Measurements from ENCODE around the gene FOLR3. TPM values are rescaled to one million over a fixed set of nuclear protein-coding genes. Genes with fewer than 3 reads are reported as not detected.
"Not testable (repeated sequence)": the region's sequence is repeated elsewhere in the genome, so short reads cannot be mapped to it uniquely, and the experiment has no call there.

Gene FOLR3
- polyA plus RNA-seq (ENCODE audit: insufficient read length): 0.61 TPM

- not testable (repeated sequence) for DNase-seq
Measured at GRCh38 chr11:72135473-72135872, at the start of gene FOLR3. Gene FOLR3 (plus strand): TSS chr11:72135725. CDS start chr11:72135953, 228 bp downstream.

DNA sequence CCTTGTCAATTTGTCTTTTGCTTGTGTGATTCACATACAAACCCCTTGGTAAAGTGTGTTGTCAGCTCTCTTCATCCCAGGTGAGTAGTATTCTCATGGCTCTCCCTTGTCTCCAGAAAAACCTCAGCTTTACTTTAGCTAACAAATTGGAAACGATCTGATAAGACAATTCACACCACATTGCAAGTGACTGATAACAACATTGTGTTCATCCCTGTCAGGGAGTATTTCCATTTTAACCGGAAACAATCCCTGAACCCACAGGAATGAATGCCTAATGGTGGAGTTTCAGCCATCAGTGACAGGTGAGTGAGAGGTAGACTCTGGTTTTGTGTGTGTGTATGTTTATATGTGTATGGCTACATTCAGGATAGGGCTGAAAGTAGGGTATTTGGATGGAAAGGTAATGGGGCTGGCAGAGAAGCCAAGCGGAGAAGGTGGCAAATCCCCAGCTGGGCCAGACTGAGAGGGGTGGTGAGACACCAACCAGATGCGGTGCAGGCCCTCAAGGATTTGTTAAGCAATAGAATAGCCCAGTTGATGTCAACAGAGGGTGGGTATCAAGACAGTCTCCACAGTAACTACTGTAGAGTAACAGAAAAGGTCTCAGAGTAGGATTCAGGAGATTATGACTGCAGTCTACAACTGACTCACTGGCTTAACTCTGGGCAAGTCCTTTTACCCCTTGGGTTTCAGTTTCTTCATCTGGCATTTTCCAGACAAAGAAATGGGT is 47.3 kb upstream of the FOLR3 start:
- no peak for DNase-seq

- DNase-seq: peak; percentile 70
Measured at GRCh38 chr11:72091292-72091691, 44.2 kb upstream of the FOLR3 start.

GRCh38 chr11:72098741-72099140 is 36.8 kb upstream of the FOLR3 start:
- no peak for DNase-seq

GRCh38 chr11:72100009-72100408 is 35.5 kb upstream of the FOLR3 start:
- no peak for DNase-seq

DNA sequence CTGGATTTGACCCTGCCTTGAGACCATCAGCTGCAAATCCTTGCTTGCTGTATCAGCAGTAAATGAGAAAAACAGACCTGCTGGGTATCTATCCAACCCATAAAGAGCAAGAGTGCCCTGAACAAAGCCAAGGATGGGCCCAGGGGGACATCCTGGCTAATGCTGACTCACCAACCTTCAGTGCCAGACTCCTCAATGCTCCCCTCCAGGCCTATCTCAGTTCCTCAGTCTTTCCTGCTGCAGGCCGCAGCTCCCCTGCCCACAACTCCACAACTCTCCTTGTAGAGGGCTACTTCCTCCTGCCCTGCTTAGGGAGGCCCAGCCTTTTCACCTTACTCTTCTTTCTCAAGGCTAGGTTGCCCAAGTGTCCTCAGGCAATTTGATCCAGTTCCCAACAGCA is 35.1 kb upstream of the FOLR3 start:
- no peak for DNase-seq

DNA sequence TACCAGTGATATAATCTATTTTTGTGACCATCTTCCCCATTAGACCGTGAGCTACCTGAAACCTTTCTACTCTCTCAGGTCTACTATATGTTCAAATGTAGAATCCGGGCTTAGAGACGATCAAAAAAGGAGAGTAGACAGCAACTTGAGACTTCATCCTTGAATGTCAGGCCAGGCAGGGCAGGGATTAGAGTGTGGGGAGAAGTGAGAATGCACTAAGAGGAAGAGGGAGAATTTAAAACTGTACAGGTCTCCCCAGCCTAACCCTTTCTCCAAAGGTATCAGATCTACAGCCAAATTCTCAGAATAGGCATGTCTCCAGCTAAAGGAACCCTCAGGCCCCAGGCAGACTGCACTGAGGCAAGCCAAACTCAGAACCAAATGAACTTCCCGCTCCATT is 33.4 kb upstream of the FOLR3 start:
- DNase-seq: no peak

GRCh38 chr11:72102631-72102945 is 32.9 kb upstream of the FOLR3 start:
- DNase-seq: no peak

DNA sequence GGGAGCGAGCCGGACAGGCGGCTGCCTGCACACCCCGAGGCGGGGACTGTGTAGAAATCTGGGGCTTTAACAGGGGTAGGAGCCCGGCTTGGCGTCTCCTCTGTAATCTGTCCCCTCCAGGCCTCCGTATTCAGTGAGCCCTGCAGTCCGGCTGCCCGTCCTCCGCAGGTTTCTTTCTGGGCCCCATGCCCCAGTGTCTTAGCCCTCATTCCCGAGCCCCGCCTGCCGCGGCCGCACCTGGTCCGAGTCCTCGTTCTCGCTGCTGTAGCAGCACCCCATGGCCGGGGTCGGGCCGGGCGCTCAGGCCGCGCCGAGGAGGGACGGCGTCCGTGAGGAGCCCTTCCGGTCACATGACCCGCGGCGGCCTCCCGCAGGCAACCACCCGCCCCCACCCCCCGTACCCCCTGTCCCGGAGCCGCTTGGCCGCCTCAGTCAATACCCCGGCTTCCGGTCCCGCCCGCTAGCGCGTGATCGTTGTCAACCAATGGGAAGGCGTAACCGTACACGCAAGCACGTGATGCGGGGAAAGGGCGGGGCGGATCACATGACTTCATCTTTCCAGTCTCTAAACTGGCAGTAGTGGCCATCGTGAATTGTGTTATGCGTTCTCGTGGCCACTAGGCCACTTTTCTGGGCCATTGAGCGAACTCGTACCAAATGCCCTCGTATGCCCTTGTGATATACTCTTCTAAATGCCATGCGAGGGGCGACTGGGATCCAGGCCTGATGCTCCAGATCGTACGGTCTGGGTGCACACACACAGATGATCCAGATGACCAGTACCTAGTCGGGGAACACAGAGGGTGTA is 32.4 kb upstream of the FOLR3 start, which contains the start of gene LAMTOR1:
LAMTOR1 (minus strand) TSS at position 352 of the 808 bp plus-strand sequence; CDS start at position 279, 73 bp downstream.
- peak; percentile 98 for DNase-seq

GRCh38 chr11:72103754-72104167 is 31.8 kb upstream of the FOLR3 start:
- no peak for DNase-seq

- no peak for DNase-seq
Measured at GRCh38 chr11:72105888-72106287, 29.6 kb upstream of the FOLR3 start, which contains the start of gene TOMT. Gene TOMT (plus strand): TSS chr11:72105924. CDS start chr11:72105952, 28 bp downstream.

GRCh38 chr11:72111300-72112142 is 24.0 kb upstream of the FOLR3 start:
- DNase-seq: no peak

DNA sequence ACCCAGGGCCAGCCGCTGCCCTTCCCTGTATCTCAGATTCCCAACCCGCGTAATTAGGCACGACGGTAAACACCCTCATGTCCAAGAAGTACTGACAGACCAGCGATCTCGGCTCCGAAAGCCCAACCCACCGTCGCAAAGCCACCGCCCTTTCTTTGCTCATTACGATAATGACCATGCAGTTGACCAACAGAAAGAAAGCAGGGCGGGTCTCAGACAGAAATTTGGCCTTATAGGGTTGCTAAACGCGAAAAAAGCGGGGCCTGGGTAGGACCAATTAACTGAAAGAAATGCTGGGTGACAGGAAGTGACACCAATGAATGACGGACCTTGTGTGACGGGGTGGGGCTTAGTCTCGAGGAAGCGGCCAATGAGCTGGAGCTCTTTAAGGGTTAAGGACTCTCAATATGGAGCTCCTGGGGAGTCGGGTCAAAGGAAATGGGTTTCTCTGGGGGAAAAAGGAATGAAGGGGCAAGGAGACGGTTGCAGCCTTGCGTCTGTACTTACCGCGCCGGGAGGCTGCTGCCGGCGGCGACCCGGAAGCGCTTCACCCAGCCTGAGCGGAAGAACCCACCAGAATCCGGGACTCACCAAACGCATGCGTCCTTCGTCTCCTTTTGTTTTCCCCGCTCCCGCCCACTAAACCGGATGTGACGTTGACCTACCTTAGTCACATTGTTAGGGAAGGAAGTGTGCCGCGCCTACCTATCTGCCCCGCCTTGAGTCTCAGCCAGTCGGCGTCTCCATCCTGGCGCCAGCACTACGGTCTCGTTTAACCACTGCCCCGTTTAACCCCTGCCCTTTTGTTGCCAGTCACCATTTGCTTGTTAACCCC is 23.2 kb upstream of the FOLR3 start, which contains the start of gene ANAPC15:
ANAPC15 (minus strand) TSS at position 553 of the 835 bp plus-strand sequence. CDS start 1,419 bp downstream, outside the sequence.
- DNase-seq: peak; percentile 99

DNA sequence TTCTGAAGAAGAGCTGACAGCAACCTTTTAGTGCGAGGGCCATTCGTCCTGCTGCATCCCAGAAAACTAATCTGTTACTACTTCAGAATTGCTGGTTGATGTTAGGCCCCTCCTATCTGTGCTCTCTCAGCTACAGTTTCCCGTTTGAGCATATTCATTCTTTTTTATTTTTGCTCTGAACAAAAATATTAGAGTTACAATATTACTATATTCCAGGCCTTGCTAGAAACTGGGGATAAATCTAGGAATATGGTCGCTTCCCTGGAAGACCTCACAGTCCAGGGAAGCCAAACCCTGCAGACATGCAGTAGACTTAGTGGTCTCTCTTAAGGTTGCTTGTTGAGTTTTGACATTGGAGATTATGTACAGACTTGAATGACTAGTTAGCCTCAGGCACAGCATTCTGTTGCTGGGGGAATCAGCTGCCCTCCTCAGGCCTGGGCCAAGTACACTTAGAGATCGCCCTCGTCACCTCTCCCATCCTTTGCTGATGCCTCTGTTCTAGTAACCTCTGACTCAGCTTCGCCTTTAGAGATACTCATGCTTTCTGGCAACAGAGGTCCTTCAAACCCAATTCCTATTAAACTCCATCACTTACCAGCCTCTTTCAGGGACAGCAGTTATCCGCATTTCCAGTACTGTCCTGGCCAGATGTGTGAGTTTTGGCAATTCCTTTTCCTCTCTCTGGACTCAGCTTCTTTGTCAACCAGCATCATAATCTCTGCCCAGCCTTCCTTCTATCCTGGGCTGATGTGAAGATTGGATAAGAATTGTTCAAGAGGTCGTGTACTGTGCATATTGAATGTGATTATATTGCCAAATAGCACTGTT is 22.3 kb upstream of the FOLR3 start:
- no peak for DNase-seq

DNA sequence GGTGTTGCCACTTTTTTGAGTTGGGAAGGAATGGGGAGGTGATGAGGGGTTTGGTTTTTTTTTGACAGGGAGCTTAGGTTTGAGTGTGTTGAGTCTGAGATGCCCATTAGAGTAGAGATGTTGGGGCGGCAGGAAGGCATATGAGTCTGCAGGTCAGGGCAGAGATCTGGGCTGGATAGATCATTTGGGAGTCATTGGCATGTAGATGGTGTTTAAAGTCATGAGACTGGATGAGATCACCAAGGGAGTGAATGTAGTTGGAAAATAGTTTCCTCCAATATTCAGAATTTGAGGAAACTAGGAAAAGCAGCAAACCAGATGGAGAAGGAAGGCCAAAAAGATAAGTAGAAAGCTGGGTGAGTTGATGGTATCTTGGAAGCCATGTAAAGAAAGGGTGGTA is 21.0 kb upstream of the FOLR3 start:
- no peak for DNase-seq

GRCh38 chr11:72116019-72116755 is 19.3 kb upstream of the FOLR3 start:
- DNase-seq: no peak

DNA sequence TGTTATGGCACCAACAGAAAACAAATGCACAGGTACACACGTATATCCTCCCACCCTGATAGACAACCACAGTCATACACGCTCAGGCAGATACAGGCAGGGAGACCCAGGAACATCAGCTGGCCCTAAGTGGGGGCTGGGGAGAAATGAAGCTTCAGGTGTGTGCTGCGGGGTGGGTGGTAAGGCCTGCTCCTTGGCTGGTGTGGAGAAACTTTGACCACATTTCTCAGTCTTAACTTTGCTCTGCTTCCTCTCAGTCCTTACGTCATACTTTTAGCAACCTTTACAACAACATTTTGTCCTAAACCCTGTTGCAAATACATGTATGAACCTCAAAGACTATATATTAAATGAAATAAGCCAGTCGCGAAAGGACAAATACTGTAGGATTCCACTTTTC is 16.3 kb upstream of the FOLR3 start:
- no peak for DNase-seq

- no peak for DNase-seq
Measured at GRCh38 chr11:72120930-72121329, 14.6 kb upstream of the FOLR3 start.

DNA sequence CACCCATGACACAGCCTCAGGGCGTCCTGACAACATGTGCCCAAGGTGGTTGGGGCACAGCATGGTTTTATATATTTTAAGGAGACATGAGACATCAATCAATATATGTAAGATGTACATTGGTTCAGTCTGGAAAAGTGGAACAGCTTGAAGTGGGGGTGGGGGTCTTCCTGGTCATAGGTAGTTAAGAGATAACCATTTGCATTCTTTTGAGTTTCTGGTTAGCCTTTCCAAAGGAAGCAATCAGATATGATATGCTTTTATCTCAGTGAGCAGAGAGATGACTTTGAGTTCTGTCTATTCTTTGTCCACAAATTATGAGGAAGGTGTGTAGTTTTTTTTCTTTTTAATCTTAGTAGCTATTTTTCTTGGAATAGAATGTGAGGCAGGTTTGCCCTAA is 12.9 kb upstream of the FOLR3 start:
- no peak for DNase-seq

GRCh38 chr11:72123117-72123653 is 12.3 kb upstream of the FOLR3 start:
- no peak for DNase-seq
